Panc1 (cell line): Measurements from ENCODE around the gene ACSL5. TPM values are rescaled to one million over a fixed set of nuclear protein-coding genes. Genes with fewer than 3 reads are reported as not detected.

ENCODE experiments used
- ATAC-seq: fragments of 200-7000 bp; cut with Tn5 transposase; 2 replicates; pipeline ENCODE4 v1.9.1; 2020; ENCODE audit warnings: mild to moderate bottlenecking, moderate library complexity
- BruUV-seq: library from RNA; stranded (reverse); fragments of 400-500 nt; replicated peaks from 2 replicates; lab custom pipeline; 2021; lab: Mats Ljungman, UMichigan
- CTCF ChIA-PET: fragments of 300-600 bp; sonication (Branson Sonifier 250); formaldehyde crosslinking; loops from one replicate; lab custom pipeline; 2022; ENCODE audit warnings: antibody characterized with exemption; lab: Charles Lee
- POLR2A ChIA-PET: fragments of 300-600 bp; sonication (Branson Sonifier 250); formaldehyde crosslinking; loops from one replicate; lab custom pipeline; 2022; ENCODE audit warnings: antibody characterized with exemption; lab: Charles Lee
- DNase-seq: peaks from one replicate; pipeline ENCODE4 v3.0.0-alpha.2; 2010; ENCODE audit warnings: low read depth, low spot score
- H3K27ac ChIP-seq: 2 replicates; pipeline ENCODE4 v1.5.1; 2011; ENCODE audit warnings: mild to moderate bottlenecking, low read length, inconsistent platforms
- H3K27me3 ChIP-seq: fragments of 200-500 bp; sonication (Bioruptor generic); 2 replicates; pipeline ENCODE4 v1.6.0; 2014; ENCODE audit warnings: low read length, inconsistent platforms; ENCODE audit not compliant: control insufficient read depth, insufficient read depth
- H3K36me3 ChIP-seq: fragments of 200-500 bp; sonication (Bioruptor generic); 2 replicates; pipeline ENCODE4 v1.5.1; 2014; ENCODE audit warnings: inconsistent platforms, mild to moderate bottlenecking, low read length, moderate library complexity; ENCODE audit not compliant: control insufficient read depth, insufficient read depth
- H3K4me1 ChIP-seq: 2 replicates; pipeline ENCODE4 v1.5.1; 2011; ENCODE audit warnings: inconsistent platforms, mild to moderate bottlenecking, low read length, moderate library complexity; ENCODE audit not compliant: control insufficient read depth, insufficient read depth
- H3K4me3 ChIP-seq, 2 experiments: 2 replicates each; pipeline ENCODE4 v1.5.1; 2011 to 2012; ENCODE audit warnings: low read depth in 2 of 2, low read length in 2 of 2, mild to moderate bottlenecking in 2 of 2, inconsistent platforms in 1 of 2, moderate library complexity in 1 of 2
- H3K9me3 ChIP-seq: fragments of 200-500 bp; sonication (Bioruptor generic); 2 replicates; pipeline ENCODE4 v1.5.1; 2014; ENCODE audit warnings: low read depth, mild to moderate bottlenecking, inconsistent platforms, low read length, moderate library complexity; ENCODE audit not compliant: control insufficient read depth, insufficient read depth
- CTCF ChIP-seq: fragments of 450-650 bp; IDR thresholded peaks from 2 replicates; pipeline ENCODE4 v1.5.1; 2017; ENCODE audit warnings: mild to moderate bottlenecking
- POLR2AphosphoS5 ChIP-seq: IDR thresholded peaks from 2 replicates; pipeline ENCODE4 v1.6.1; 2012; ENCODE audit warnings: mild to moderate bottlenecking, low read depth, low read length, moderate library complexity
- REST ChIP-seq, 2 experiments: IDR thresholded peaks; 2 replicates each; pipeline ENCODE4 v1.6.1; 2011 to 2012; ENCODE audit warnings: low read depth in 2 of 2, control low read depth in 1 of 2, low read length in 1 of 2, mild to moderate bottlenecking in 1 of 2, moderate library complexity in 1 of 2; ENCODE audit not compliant: insufficient read depth in 1 of 2
- SIN3A ChIP-seq: IDR thresholded peaks from 2 replicates; pipeline ENCODE4 v1.6.1; 2012; ENCODE audit warnings: low read depth, mild to moderate bottlenecking, low read length, moderate library complexity, borderline replicate concordance; ENCODE audit not compliant: insufficient read depth
- TCF7L2 ChIP-seq: IDR thresholded peaks from 2 replicates; pipeline ENCODE4 v1.6.1; 2011; ENCODE audit warnings: mild to moderate bottlenecking, low read depth, low read length, inconsistent platforms
- in situ Hi-C: cut with HindIII; loops from 2 replicates; pipeline ENCODE4 v1.10.0; 2016; ENCODE audit warnings: low sequenced_read_pairs, low pct_unique_long_range_greater_than_20kb
- intact Hi-C: fragments of 100-400 bp; cut with micrococcal nuclease; formaldehyde crosslinking; loops from one replicate; pipeline ENCODE4 v1.10.0; 2022; ENCODE audit not compliant: unreplicated experiment
- total RNA-seq: library from RNA; stranded (reverse); gene quantifications from one replicate; pipeline ENCODE4 v1.2.1, GENCODE V29; 2021; ENCODE audit not compliant: unreplicated experiment

The ACSL5 gene
- total RNA-seq, 1 experiment from 2014 or later: 2.4 TPM

- H3K4me3 ChIP-seq: no peak overlapping the region
- no TSS peak for BruUV-seq
- no peaks in the 10 kb centered on the region; the same call in 1 of the 2 replicates for H3K27me3 ChIP-seq
- no peak for ATAC-seq
- ChIA-PET POLR2A (no interaction called here), CTCF (interaction anchor here (0.6 kb wide), 1 partner anchor 27 kb away, joined by 4 read pairs; no protein-coding TSS in a partner anchor)
- TF ChIP-seq POLR2AphosphoS5 (no peak), TCF7L2 (no peak), SIN3A (no peak), REST (IDR thresholded peaks at IDR 0.05; ENCODE audit: insufficient read depth in 1 of 2, low read depth in 2 of 2, low read length in 1 of 2) (no peak), CTCF (no peak)
- no peaks in the 10 kb centered on the region for H3K4me1 ChIP-seq
- intact Hi-C loops (no loop called here), in situ Hi-C loops (no loop called here)
- no peaks in the 10 kb centered on the region for H3K9me3 ChIP-seq
- no peaks in the 10 kb centered on the region for H3K36me3 ChIP-seq
- H3K27ac ChIP-seq: no peak overlapping the region
- DNase-seq: no peak
Measured at GRCh38 chr10:112352044-112352443, 21.9 kb upstream of the ACSL5 start.

GRCh38 chr10:112353046-112353445 lies 20.9 kb upstream of the ACSL5 start:
- no TSS peak for BruUV-seq
- Histone ChIP-seq H3K36me3 (no peaks in the 10 kb centered on the region), H3K27me3 (peaks cover 3% of the 10 kb centered on the region), H3K27ac (no peak overlapping the region), H3K9me3 (no peaks in the 10 kb centered on the region), H3K4me3 (no peak overlapping the region), H3K4me1 (no peaks in the 10 kb centered on the region)
- ChIA-PET POLR2A (no interaction called here), CTCF (no interaction called here)
- intact Hi-C loops (no loop called here), in situ Hi-C loops (no loop called here)
- no peak for TF ChIP-seq SIN3A
- no peak for TF ChIP-seq POLR2AphosphoS5
- no peak for TF ChIP-seq CTCF
- no peak for TF ChIP-seq REST (IDR thresholded peaks at IDR 0.05; ENCODE audit: insufficient read depth in 1 of 2, low read depth in 2 of 2, low read length in 1 of 2)
- TF ChIP-seq TCF7L2: no peak
- ATAC-seq (no peak), DNase-seq (no peak)
